ENCODE results near the gene C1QTNF5. TPM values are rescaled to one million over a fixed set of nuclear protein-coding genes. Genes with fewer than 3 reads are reported as not detected.

Gene C1QTNF5
- total and polyA plus RNA-seq, 2 donors, result 4.2 to 8.6 TPM

GRCh38 chr11:119298726-119299125 is 42.0 kb downstream of the C1QTNF5 start:
- peaks cover 44 to 81% of the 10 kb centered on the region in 2 donors for H3K36me3 ChIP-seq (ENCODE audit: control insufficient read depth in 2 of 2, insufficient read depth in 2 of 2, low read length in 1 of 2)
- peak in 1 of 9 donors; percentile 35 for DNase-seq (ENCODE audit: low read depth in 6 of 9, low spot score in 9 of 9)
- H3K27me3 ChIP-seq (ENCODE audit: control insufficient read depth in 2 of 2, insufficient read depth in 1 of 2, low read length in 1 of 2), result no peaks in the 10 kb centered on the region
- 89% methylated on average over 2 of the region's 2 CpGs for WGBS
- H3K27ac ChIP-seq (ENCODE audit: low read depth in 1 of 2, low read length in 1 of 2), result no peak overlapping the region
- peaks cover 14 to 19% of the 10 kb centered on the region in 2 donors for H3K4me1 ChIP-seq (ENCODE audit: control insufficient read depth in 2 of 2, insufficient read depth in 2 of 2, low read length in 2 of 2)
- no peak overlapping the region for H3K4me3 ChIP-seq (ENCODE audit: low read length in 2 of 2)
- H3K9me3 ChIP-seq (ENCODE audit: control insufficient read depth in 2 of 2, insufficient read depth in 1 of 2, low read length in 1 of 2), result no peaks in the 10 kb centered on the region

GRCh38 chr11:119297938-119298337 is 42.7 kb downstream of the C1QTNF5 start:
- Histone ChIP-seq H3K36me3 (ENCODE audit: control insufficient read depth in 2 of 2, insufficient read depth in 2 of 2, low read length in 1 of 2) (peaks cover 37 to 78% of the 10 kb centered on the region in 2 donors), H3K4me3 (ENCODE audit: low read length in 2 of 2) (no peak overlapping the region), H3K27ac (ENCODE audit: low read depth in 1 of 2, low read length in 1 of 2) (no peak overlapping the region), H3K9me3 (ENCODE audit: control insufficient read depth in 2 of 2, insufficient read depth in 1 of 2, low read length in 1 of 2) (no peaks in the 10 kb centered on the region), H3K27me3 (ENCODE audit: control insufficient read depth in 2 of 2, insufficient read depth in 1 of 2, low read length in 1 of 2) (no peaks in the 10 kb centered on the region), H3K4me1 (ENCODE audit: control insufficient read depth in 2 of 2, insufficient read depth in 2 of 2, low read length in 2 of 2) (peaks cover 14 to 19% of the 10 kb centered on the region in 2 donors)
- no peak for DNase-seq (ENCODE audit: low read depth in 6 of 9, low spot score in 9 of 9)
- 95% methylated on average over 3 of the region's 3 CpGs for WGBS

- H3K9me3 ChIP-seq (ENCODE audit: control insufficient read depth in 2 of 2, insufficient read depth in 1 of 2, low read length in 1 of 2), result peaks cover 7 to 14% of the 10 kb centered on the region in 2 donors
- DNase-seq (ENCODE audit: low read depth in 6 of 9, low spot score in 9 of 9), result no peak
- H3K4me3 ChIP-seq (ENCODE audit: low read length in 2 of 2), result no peak overlapping the region
- peaks cover 44 to 69% of the 10 kb centered on the region in 2 donors for H3K36me3 ChIP-seq (ENCODE audit: control insufficient read depth in 2 of 2, insufficient read depth in 2 of 2, low read length in 1 of 2)
- WGBS, result 89% methylated on average over 3 of the region's 3 CpGs
- H3K4me1 ChIP-seq (ENCODE audit: control insufficient read depth in 2 of 2, insufficient read depth in 2 of 2, low read length in 2 of 2), result peaks cover 0 to 7% of the 10 kb centered on the region in 2 donors
- H3K27me3 ChIP-seq (ENCODE audit: control insufficient read depth in 2 of 2, insufficient read depth in 1 of 2, low read length in 1 of 2), result no peaks in the 10 kb centered on the region
- H3K27ac ChIP-seq (ENCODE audit: low read depth in 1 of 2, low read length in 1 of 2), result no peak overlapping the region
These were observed 45.5 kb downstream of the C1QTNF5 start for GRCh38 chr11:119295178-119295577.

GRCh38 chr11:119293461-119293860 is 47.2 kb downstream of the C1QTNF5 start:
- Histone ChIP-seq H3K27me3 (ENCODE audit: control insufficient read depth in 2 of 2, insufficient read depth in 1 of 2, low read length in 1 of 2) (no peaks in the 10 kb centered on the region), H3K27ac (ENCODE audit: low read depth in 1 of 2, low read length in 1 of 2) (no peak overlapping the region), H3K4me3 (ENCODE audit: low read length in 2 of 2) (no peak overlapping the region), H3K9me3 (ENCODE audit: control insufficient read depth in 2 of 2, insufficient read depth in 1 of 2, low read length in 1 of 2) (peaks cover 7 to 20% of the 10 kb centered on the region in 2 donors), H3K36me3 (ENCODE audit: control insufficient read depth in 2 of 2, insufficient read depth in 2 of 2, low read length in 1 of 2) (peaks cover 40 to 66% of the 10 kb centered on the region in 2 donors), H3K4me1 (ENCODE audit: control insufficient read depth in 2 of 2, insufficient read depth in 2 of 2, low read length in 2 of 2) (peaks cover 0 to 2% of the 10 kb centered on the region in 2 donors)
- DNase-seq (ENCODE audit: low read depth in 6 of 9, low spot score in 9 of 9), result no peak
- 99% methylated on average over 3 of the region's 3 CpGs for WGBS

- Histone ChIP-seq H3K4me3 (ENCODE audit: low read length in 2 of 2) (no peak overlapping the region), H3K36me3 (ENCODE audit: control insufficient read depth in 2 of 2, insufficient read depth in 2 of 2, low read length in 1 of 2) (peaks cover 34 to 65% of the 10 kb centered on the region in 2 donors), H3K27me3 (ENCODE audit: control insufficient read depth in 2 of 2, insufficient read depth in 1 of 2, low read length in 1 of 2) (no peaks in the 10 kb centered on the region), H3K9me3 (ENCODE audit: control insufficient read depth in 2 of 2, insufficient read depth in 1 of 2, low read length in 1 of 2) (peaks cover 7 to 20% of the 10 kb centered on the region in 2 donors), H3K27ac (ENCODE audit: low read depth in 1 of 2, low read length in 1 of 2) (no peak overlapping the region), H3K4me1 (ENCODE audit: control insufficient read depth in 2 of 2, insufficient read depth in 2 of 2, low read length in 2 of 2) (no peaks in the 10 kb centered on the region)
- no peak for DNase-seq (ENCODE audit: low read depth in 6 of 9, low spot score in 9 of 9)
- 98% methylated on average over 10 of the region's 10 CpGs for WGBS
These were observed 49.7 kb downstream of the C1QTNF5 start for GRCh38 chr11:119290894-119291497.

Other genes with a start within 250 kb of the C1QTNF5 start
- 9.6 TPM for gene DPAGT1, start 239.0 kb downstream of the C1QTNF5 start, total RNA-seq
- 22.4 TPM for gene DPAGT1, start 239.0 kb downstream of the C1QTNF5 start, polyA plus RNA-seq
- 4.7 TPM for gene C2CD2L, start 233.5 kb downstream of the C1QTNF5 start, total RNA-seq
- gene C2CD2L, start 233.5 kb downstream of the C1QTNF5 start, polyA plus RNA-seq, result 11.1 TPM
- gene HINFP, start 219.3 kb downstream of the C1QTNF5 start, total RNA-seq, result 19.5 TPM
- gene HINFP, start 219.3 kb downstream of the C1QTNF5 start, polyA plus RNA-seq, result 24.0 TPM
- 0.28 TPM for gene ABCG4, start 191.8 kb downstream of the C1QTNF5 start, total RNA-seq
- gene ABCG4, start 191.8 kb downstream of the C1QTNF5 start, polyA plus RNA-seq, result 2.8 TPM
- 5.1 TPM for gene NLRX1, start 172.2 kb downstream of the C1QTNF5 start, total RNA-seq
- gene NLRX1, start 172.2 kb downstream of the C1QTNF5 start, polyA plus RNA-seq, result 6.5 TPM
- not detected for gene NHERF4, start 155.4 kb downstream of the C1QTNF5 start, total RNA-seq
- gene NHERF4, start 155.4 kb downstream of the C1QTNF5 start, polyA plus RNA-seq, result 0.07 TPM
- 9.2 TPM for gene CBL, start 134.5 kb downstream of the C1QTNF5 start, total RNA-seq
- 21.9 TPM for gene CBL, start 134.5 kb downstream of the C1QTNF5 start, polyA plus RNA-seq
- 20.1 TPM for gene MCAM, start 23.8 kb downstream of the C1QTNF5 start, total RNA-seq
- gene MCAM, start 23.8 kb downstream of the C1QTNF5 start, polyA plus RNA-seq, result 54.4 TPM
- 2.7 TPM for gene RNF26, start 6.4 kb downstream of the C1QTNF5 start, total RNA-seq
- 9.0 TPM for gene RNF26, start 6.4 kb downstream of the C1QTNF5 start, polyA plus RNA-seq
- not detected for gene MFRP, start 5.8 kb upstream of the C1QTNF5 start, total RNA-seq
- 0.05 TPM for gene MFRP, start 5.8 kb upstream of the C1QTNF5 start, polyA plus RNA-seq
- gene USP2, start 40.8 kb upstream of the C1QTNF5 start, total RNA-seq, result 0.19 TPM
- gene USP2, start 40.8 kb upstream of the C1QTNF5 start, polyA plus RNA-seq, result 1.2 TPM
- gene THY1, start 82.3 kb upstream of the C1QTNF5 start, total RNA-seq, result 88.8 TPM
- gene THY1, start 82.3 kb upstream of the C1QTNF5 start, polyA plus RNA-seq, result 15.3 TPM